Subcutaneous abdominal adipose tissue (tissue), 5 donors: Measurements from ENCODE around the gene CDKN2B.
"Not testable (repeated sequence)": the region's sequence is repeated elsewhere in the genome, so short reads cannot be mapped to it uniquely, and the experiment has no call there.

ENCODE experiments used
- H3K27ac ChIP-seq: one replicate; pipeline ENCODE4 v1.7.0; 2013; ENCODE audit warnings: low read depth, mild to moderate bottlenecking, inconsistent platforms, low read length, moderate library complexity
- H3K27me3 ChIP-seq, 5 donors: one replicate each; pipeline ENCODE4 v1.7.0; 2013; ENCODE audit warnings: low read length in 5 of 5, inconsistent platforms in 1 of 5; ENCODE audit not compliant: control insufficient read depth in 5 of 5, insufficient read depth in 4 of 5
- H3K36me3 ChIP-seq, 5 donors: one replicate each; pipeline ENCODE4 v1.7.0; 2013; ENCODE audit warnings: low read length in 5 of 5; ENCODE audit not compliant: control insufficient read depth in 5 of 5, insufficient read depth in 5 of 5
- H3K4me1 ChIP-seq, 5 donors: one replicate each; pipeline ENCODE4 v1.7.0; 2013; ENCODE audit warnings: low read length in 5 of 5, mild to moderate bottlenecking in 3 of 5, moderate library complexity in 1 of 5; ENCODE audit not compliant: control insufficient read depth in 5 of 5, insufficient read depth in 5 of 5
- H3K4me3 ChIP-seq, 5 donors: one replicate each; pipeline ENCODE4 v1.7.0; 2013; ENCODE audit warnings: low read length in 5 of 5, low read depth in 1 of 5
- H3K9ac ChIP-seq, 5 donors: one replicate each; pipeline ENCODE4 v1.7.0; 2013; ENCODE audit warnings: low read length in 5 of 5, mild to moderate bottlenecking in 4 of 5, moderate library complexity in 3 of 5
- H3K9me3 ChIP-seq, 5 donors: one replicate each; pipeline ENCODE4 v1.7.0; 2013; ENCODE audit warnings: low read length in 5 of 5; ENCODE audit not compliant: control insufficient read depth in 5 of 5
- donor health status: healthy.
- donor health status: healthy.
- donor health status: healthy.
- donor health status: healthy.
- donor health status: healthy.

The CDKN2B gene, protein sequence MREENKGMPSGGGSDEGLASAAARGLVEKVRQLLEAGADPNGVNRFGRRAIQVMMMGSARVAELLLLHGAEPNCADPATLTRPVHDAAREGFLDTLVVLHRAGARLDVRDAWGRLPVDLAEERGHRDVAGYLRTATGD

DNA sequence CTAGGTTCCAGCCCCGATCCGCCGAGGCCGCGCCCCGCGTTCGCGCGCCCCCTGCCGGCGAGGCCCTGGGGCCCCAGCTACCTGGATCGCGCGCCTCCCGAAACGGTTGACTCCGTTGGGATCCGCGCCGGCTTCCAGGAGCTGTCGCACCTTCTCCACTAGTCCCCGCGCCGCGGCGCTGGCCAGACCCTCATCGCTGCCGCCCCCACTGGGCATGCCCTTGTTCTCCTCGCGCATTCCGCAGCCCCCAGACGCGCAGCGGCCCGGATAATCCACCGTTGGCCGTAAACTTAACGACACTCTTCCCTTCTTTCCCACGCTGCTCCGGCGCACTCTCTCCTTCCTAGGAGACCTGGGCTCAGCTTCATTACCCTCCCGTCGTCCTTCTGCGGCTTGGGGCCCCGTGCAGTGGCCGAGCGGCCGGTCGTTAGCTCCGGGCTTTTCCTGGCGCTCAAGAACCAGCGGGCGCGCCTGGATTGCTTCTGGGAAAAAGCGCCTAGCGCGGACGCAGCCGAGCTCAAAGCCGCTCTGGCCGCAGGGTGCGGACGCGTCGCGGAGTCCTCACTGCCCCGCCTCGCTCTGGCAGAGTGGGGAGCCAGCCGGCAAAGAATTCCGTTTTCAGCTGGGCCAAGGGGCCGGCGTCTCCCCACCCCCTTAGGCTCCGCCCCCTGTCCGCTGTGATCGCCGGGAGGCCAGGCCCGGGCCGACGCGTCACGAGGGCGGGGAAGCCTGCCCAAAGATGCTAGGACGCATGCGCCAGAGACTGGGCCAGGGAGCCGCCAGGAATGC lies at the start of gene CDKN2B:
Gene CDKN2B, minus strand, starts transcription at position 589 of the 789 bp plus-strand sequence. Its CDS starts 352 bp downstream, at position 237.
- Histone ChIP-seq H3K4me3 (peak within 1 kb of the TSS; percentile 65 to 99 (median 87)), H3K27me3 (peaks cover 0 to 13% (median 3%) of the 10 kb centered on the region in 5 donors), H3K9ac (peak within 1 kb of the TSS; percentile 77 to 91 (median 82)), H3K9me3 (no peaks in the 10 kb centered on the region), H3K36me3 (peaks cover 0 to 8% (median 3%) of the 10 kb centered on the region in 5 donors), H3K4me1 (peaks cover 2 to 46% (median 32%) of the 10 kb centered on the region in 5 donors), H3K27ac (peak within 1 kb of the TSS; percentile 86)

DNA sequence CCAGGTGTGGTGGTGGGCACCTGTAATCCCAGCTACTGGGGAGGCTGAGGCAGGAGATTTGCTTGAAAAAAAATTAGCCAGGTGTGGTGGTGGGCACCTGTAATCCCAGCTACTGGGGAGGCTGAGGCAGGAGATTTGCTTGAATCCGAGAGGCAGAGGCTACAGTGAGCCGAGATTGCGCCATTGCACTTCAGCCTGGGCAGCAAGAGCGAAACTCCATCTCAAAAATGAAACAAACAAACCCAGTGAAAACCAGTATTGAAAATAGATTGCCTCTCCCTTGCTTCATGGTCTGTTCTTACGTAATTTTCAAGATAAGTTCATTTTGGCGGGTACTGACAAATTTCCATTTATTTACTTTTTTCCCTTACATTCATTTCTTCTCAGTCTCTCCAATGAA lies 48.9 kb upstream of the CDKN2B start:
- H3K27me3 ChIP-seq, H3K4me3 ChIP-seq, H3K36me3 ChIP-seq, H3K9ac ChIP-seq, H3K9me3 ChIP-seq, H3K27ac ChIP-seq: not testable (repeated sequence)
- peaks cover 0 to 12% (median 10%) of the 10 kb centered on the region in 5 donors for H3K4me1 ChIP-seq

DNA sequence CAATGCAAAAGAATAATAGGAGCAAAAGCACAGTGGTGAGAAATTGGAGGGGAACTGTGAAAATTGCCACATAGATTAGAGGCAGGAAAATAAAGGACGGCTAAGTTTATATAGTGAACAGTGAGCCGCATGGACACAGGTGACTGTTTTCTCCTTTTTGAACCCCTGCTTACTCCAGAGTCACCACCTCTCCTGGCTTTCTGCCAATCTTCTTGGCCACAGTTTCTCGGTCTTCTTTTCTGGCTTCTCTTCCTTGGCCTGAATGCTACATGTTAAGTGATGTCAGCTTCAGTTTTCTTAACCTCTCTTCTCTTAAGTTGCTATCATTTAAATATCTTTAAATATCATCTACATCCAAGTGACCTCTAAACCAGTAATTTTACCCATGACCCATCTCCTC lies 47.3 kb upstream of the CDKN2B start:
- Histone ChIP-seq H3K9ac (no peak overlapping the region), H3K36me3 (no peaks in the 10 kb centered on the region), H3K27me3 (no peaks in the 10 kb centered on the region), H3K9me3 (no peaks in the 10 kb centered on the region), H3K4me3 (no peak overlapping the region), H3K27ac (no peak overlapping the region), H3K4me1 (peaks cover 0 to 12% (median 6%) of the 10 kb centered on the region in 5 donors)

DNA sequence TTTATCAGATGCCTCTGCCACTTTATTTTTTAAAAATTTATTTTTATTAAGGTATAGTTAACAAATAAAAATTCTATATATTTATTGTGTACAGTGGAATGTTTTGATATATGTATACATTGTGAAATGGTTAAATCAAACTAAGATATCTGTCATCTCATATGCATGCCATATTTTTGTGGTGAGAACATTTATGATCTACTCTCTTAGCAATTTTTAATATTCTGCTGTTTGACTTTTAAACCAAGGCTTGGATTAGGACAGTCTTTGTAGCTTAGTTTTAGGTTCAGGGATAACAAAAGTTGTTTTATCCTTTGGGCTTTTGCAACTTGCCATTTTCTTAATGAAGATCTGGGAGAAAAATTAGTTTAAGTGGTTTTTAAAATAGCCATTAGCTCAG lies 46.0 kb upstream of the CDKN2B start:
- no peak overlapping the region for H3K9ac ChIP-seq

DNA sequence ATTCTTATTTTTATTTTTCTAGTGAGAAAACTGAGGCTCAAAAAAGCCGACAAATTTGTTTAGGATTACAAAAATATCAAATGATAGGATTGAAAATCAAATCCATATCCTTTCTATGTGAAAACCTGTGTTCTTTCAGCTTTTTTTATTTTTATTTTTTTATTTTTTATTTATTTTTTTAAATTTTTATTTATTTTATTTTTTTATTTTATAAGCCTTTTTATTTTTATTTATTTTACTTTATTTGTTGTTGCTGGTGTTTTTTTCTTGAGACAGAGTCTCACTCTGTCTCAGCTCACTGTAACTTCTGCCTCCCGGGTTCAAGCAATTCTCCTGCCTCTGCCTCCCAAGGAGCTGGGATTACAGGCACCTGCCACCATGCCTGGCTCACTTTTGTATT lies 45.4 kb upstream of the CDKN2B start:
- Histone ChIP-seq H3K27me3 (no peaks in the 10 kb centered on the region), H3K9ac (no peak overlapping the region), H3K4me1 (peaks cover 3 to 13% (median 9%) of the 10 kb centered on the region in 5 donors), H3K27ac (no peak overlapping the region), H3K9me3 (no peaks in the 10 kb centered on the region), H3K36me3 (no peaks in the 10 kb centered on the region), H3K4me3 (no peak overlapping the region)

More for the DNA sequence above, 46.0 kb upstream of the CDKN2B start:
- Histone ChIP-seq H3K4me3 (no peak overlapping the region), H3K9me3 (no peaks in the 10 kb centered on the region), H3K4me1 (peaks cover 3 to 11% (median 8%) of the 10 kb centered on the region in 5 donors), H3K27me3 (no peaks in the 10 kb centered on the region), H3K36me3 (no peaks in the 10 kb centered on the region), H3K27ac (no peak overlapping the region)

DNA sequence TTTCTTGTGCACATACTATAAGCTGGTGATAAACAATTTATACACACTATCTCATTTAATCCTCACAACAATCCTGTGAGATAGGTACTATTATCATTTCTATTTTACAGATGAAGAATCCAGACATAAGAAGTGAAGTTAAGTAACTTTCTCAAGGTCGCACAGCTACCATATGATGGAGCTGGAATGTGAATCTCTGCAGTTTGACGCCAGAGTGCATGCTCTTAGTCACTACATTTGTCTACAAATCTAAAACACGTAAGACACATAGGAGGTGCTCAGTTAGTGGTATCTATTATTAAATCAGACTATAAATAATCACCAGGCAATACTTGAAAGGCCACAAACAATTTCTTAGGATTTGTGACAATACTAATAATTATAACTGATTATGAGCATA lies 45.0 kb upstream of the CDKN2B start:
- Histone ChIP-seq H3K27ac (no peak overlapping the region), H3K4me1 (peaks cover 3 to 17% (median 11%) of the 10 kb centered on the region in 5 donors), H3K9ac (no peak overlapping the region), H3K9me3 (no peaks in the 10 kb centered on the region), H3K36me3 (no peaks in the 10 kb centered on the region), H3K4me3 (no peak overlapping the region), H3K27me3 (no peaks in the 10 kb centered on the region)

DNA sequence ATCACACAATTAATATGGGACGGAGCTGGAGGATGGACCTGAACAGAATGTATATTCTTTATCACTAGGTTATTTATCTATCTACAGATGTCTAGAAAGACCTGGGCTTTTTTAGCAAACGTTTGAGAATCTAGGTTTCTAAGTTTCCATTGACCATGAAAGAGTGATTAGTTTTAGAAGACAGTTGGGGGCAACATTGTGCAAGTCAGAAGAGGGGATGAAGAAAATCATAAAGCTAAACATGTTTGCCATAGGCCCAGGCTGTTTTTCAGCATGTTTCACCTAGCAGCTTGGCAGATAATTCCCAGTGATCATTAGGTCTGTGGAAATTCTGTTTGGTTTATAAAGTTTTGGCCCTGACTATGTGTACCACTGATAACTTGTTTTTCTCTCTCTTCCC lies 44.1 kb upstream of the CDKN2B start:
- Histone ChIP-seq H3K27me3 (no peaks in the 10 kb centered on the region), H3K27ac (no peak overlapping the region), H3K9me3 (no peaks in the 10 kb centered on the region), H3K4me1 (peaks cover 3 to 20% (median 13%) of the 10 kb centered on the region in 5 donors), H3K36me3 (no peaks in the 10 kb centered on the region), H3K4me3 (no peak overlapping the region), H3K9ac (no peak overlapping the region)

DNA sequence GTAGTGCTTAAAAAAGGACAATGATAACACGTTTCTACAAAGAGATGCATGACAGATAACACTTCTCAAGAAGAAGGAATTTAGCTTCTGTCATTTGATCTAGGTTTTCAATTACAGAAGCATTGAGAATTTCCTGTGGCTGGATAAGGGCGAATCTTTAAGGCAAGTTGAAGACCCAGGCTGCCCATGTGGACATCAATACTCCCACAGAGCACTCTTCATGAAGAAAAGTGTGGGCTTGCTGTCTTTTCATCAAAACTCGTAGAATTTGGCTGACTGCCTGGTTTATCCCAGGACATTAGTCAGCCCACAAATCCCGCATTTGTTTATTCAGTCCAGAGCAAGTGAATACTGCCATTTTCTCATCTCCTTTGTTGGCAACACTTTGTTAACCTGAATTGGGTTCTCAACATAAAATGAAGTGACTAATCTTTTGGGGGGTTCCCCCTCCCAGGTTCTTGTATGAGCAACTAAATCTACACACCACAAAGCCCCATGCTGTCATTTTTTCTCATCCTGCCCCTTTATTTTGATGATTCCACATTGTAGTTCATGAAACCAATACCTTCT lies 43.4 kb upstream of the CDKN2B start:
- Histone ChIP-seq H3K36me3 (no peaks in the 10 kb centered on the region), H3K9me3 (no peaks in the 10 kb centered on the region), H3K4me1 (peaks cover 3 to 27% (median 13%) of the 10 kb centered on the region in 5 donors), H3K4me3 (no peak overlapping the region), H3K27ac (no peak overlapping the region), H3K9ac (no peak overlapping the region), H3K27me3 (no peaks in the 10 kb centered on the region)

DNA sequence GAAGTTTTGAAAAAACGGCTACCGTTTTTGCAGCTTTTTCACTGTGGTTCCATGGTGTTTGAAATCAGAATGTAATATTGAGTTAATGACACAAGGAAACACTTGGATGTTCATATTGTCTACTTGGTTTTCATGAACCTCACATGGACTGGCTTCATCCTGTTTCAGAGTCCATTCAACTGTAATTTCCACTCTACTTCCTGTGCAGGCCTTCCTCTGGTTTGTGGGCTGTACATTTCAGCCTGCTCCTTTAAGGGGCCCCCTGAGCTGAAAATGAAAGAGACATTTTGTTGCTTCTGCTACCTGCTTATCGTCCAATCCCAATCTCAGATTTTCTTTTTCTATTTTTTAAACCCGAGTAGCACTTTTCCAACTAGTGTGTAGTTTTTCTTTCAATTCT lies 41.8 kb upstream of the CDKN2B start:
- Histone ChIP-seq H3K4me1 (peaks cover 3 to 28% (median 13%) of the 10 kb centered on the region in 5 donors), H3K27ac (no peak overlapping the region), H3K4me3 (no peak overlapping the region), H3K9ac (no peak overlapping the region), H3K36me3 (no peaks in the 10 kb centered on the region), H3K9me3 (no peaks in the 10 kb centered on the region), H3K27me3 (no peaks in the 10 kb centered on the region)

DNA sequence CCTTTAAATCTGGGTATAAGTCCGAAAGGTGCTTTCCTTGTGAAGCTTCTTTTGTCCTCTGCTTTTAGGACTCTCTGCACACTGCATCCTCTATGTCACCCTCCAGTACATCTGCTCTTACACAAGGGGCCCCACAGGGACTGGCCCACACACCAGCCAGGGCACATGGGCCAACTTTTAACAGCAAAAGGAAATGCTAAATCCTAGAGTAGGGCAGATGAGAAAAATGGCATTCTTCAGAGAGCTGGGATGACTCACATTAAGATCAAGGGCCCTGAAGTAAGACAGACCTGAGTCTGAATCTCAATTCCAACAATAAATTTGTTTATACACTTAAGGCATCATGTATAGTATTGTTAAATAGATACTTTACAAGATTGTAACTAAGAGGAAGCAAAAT lies 40.3 kb upstream of the CDKN2B start:
- H3K36me3 ChIP-seq = no peaks in the 10 kb centered on the region
- no peak overlapping the region for H3K9ac ChIP-seq
- H3K4me1 ChIP-seq = peaks cover 3 to 33% (median 13%) of the 10 kb centered on the region in 5 donors
- peak overlapping the region; percentile 39 for H3K27ac ChIP-seq
- H3K9me3 ChIP-seq = no peaks in the 10 kb centered on the region
- no peaks in the 10 kb centered on the region for H3K27me3 ChIP-seq
- H3K4me3 ChIP-seq = no peak overlapping the region
